ACC112 (cell line): ENCODE data around the gene GPR33.

Source experiments
- H2AFZ ChIP-seq: fragments of 200-600 bp; sonication (generic); one replicate; pipeline ENCODE4 v1.6.0; 2017; ENCODE audit warnings: antibody characterized with exemption, low read length; ENCODE audit not compliant: unreplicated experiment
- H3K27ac ChIP-seq: fragments of 200-600 bp; sonication (generic); 2 replicates; pipeline ENCODE4 v1.5.1; 2014; ENCODE audit warnings: low read depth, mild to moderate bottlenecking, antibody characterized with exemption, low read length, moderate library complexity
- H3K27me3 ChIP-seq: fragments of 200-600 bp; sonication (generic); 2 replicates; pipeline ENCODE4 v1.6.1; 2014; ENCODE audit warnings: mild to moderate bottlenecking, antibody characterized with exemption, low read length, moderate library complexity, mixed read lengths; ENCODE audit not compliant: insufficient read depth
- H3K36me3 ChIP-seq: fragments of 200-600 bp; sonication (generic); 2 replicates; pipeline ENCODE4 v1.6.1; 2016; ENCODE audit warnings: mild to moderate bottlenecking, antibody characterized with exemption, low read length, moderate library complexity, mixed read lengths; ENCODE audit not compliant: insufficient read depth
- H3K4me1 ChIP-seq: fragments of 200-600 bp; sonication (generic); one replicate; pipeline ENCODE4 v1.6.1; 2016; ENCODE audit warnings: low read length, mixed read lengths; ENCODE audit not compliant: insufficient read depth, unreplicated experiment, control insufficient read depth
- H3K4me3 ChIP-seq: fragments of 200-600 bp; sonication (generic); 2 replicates; pipeline ENCODE4 v1.5.1; 2014; ENCODE audit warnings: mild to moderate bottlenecking, low read depth, low read length
- H3K79me2 ChIP-seq: fragments of 200-600 bp; sonication (generic); one replicate; pipeline ENCODE4 v1.6.0; 2016; ENCODE audit warnings: low read length; ENCODE audit not compliant: control insufficient read depth, unreplicated experiment, insufficient read depth

Gene GPR33, protein sequence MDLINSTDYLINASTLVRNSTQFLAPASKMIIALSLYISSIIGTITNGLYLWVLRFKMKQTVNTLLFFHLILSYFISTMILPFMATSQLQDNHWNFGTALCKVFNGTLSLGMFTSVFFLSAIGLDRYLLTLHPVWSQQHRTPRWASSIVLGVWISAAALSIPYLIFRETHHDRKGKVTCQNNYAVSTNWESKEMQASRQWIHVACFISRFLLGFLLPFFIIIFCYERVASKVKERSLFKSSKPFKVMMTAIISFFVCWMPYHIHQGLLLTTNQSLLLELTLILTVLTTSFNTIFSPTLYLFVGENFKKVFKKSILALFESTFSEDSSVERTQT

DNA sequence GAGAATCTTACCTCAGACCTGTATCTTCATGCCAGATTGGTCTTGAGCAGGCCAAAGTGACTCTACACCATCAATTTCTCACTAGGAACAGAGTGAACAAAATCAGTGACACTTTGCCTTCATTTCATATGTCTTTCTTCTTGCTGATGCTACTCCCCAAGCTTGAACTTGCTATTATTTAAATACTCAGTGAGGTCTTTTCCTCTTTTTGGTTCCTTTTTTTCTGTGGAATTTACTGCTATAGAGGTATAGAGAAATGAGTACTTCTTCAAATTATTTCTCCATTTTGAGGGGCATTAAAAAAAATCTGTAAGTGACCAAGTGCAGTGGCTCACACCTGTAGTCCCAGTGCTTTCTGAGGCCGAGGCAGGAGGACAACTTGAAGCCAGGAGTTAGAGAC, at the start of gene GPR33:
GPR33 (minus strand) TSS at position 154 of the 400 bp plus-strand sequence. CDS start 4,074 bp downstream, outside the sequence.
- no peaks in the 10 kb centered on the region for H3K36me3 ChIP-seq
- no peak within 1 kb of the TSS for H2AFZ ChIP-seq
- no peaks in the 10 kb centered on the region for H3K79me2 ChIP-seq
- no peaks in the 10 kb centered on the region for H3K27me3 ChIP-seq
- H3K27ac ChIP-seq = no peak within 1 kb of the TSS
- no peak within 1 kb of the TSS for H3K4me3 ChIP-seq
- no peaks in the 10 kb centered on the region for H3K4me1 ChIP-seq

DNA sequence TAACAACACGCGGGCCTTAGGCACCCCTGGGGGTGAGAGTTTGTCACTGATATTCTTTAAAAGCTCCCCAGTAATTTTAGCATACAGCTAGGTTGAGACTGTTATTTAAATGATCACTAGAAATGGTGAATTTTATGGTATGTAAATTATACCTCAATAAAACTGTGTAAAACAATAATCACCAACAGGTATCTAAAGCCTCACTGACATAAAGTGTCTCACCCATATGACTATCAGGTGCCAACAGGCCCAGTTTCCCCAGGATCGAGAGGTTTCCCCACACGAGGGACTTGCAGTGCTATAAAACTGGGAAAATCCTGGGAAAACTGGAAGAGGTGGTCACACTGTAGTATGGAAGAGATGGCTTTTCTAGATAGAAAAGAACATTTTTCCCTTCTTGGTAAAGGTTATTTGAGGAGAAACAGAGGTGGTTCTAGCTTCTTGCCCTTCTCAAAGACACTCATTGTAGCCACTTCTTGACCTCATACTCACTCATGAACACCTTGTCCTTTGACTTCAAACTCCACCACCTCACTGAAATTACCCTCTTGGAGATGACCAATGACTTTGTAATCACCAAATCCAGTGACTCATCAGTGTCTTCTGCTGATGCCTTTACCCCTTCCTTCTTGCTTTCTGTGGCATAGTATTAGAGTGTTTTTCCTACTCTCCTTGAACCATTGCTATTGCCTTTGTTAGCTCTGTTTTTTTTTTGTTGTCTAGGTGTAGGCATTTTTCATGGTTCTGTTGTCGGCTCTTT, 48.5 kb upstream of the GPR33 start:
- Histone ChIP-seq H3K27ac (no peak overlapping the region), H3K4me1 (no peaks in the 10 kb centered on the region), H3K4me3 (no peak overlapping the region), H2AFZ (no peak overlapping the region), H3K36me3 (no peaks in the 10 kb centered on the region), H3K27me3 (no peaks in the 10 kb centered on the region), H3K79me2 (no peaks in the 10 kb centered on the region)

DNA sequence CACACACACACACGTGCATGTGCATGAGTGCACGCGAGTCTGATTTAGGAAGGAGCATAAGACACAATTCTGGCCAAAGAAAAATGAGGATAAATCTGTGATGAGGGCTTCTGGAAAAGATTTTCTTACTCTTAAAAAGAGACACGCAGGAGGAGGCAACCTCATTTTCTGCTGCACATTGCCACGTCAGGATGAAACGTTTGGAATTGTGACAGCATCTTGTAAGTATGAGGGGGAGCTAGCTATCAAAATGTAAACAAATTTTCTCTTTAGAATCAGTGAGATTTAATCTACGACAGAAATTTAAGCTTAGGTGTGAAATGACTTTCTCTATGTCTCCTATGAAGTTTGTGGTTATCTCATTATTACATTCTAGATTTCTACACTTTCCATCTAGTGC, 42.3 kb upstream of the GPR33 start:
- peak overlapping the region; percentile 12 for H2AFZ ChIP-seq
- H3K36me3 ChIP-seq = no peaks in the 10 kb centered on the region

DNA sequence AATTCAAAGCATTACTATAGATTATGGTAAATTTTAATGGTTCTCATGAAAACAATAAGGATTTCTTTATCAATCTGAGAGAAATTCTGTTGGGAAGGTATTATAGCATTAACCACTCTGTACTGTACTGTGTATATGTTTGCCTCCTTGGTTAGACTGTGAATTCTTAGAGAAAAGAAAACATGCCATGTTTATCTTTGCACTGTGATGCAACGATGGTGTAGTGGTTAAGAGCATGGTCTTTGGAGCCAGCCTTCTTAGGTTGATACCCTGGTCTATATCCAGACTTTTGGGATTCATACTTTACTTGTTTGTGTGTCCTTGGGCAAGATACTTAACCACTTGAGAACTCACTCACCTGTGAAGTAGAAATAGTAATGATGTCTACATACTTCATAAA, 41.2 kb upstream of the GPR33 start:
- Histone ChIP-seq H2AFZ (no peak overlapping the region), H3K79me2 (no peaks in the 10 kb centered on the region), H3K27ac (no peak overlapping the region), H3K36me3 (no peaks in the 10 kb centered on the region), H3K4me3 (no peak overlapping the region), H3K27me3 (no peaks in the 10 kb centered on the region), H3K4me1 (peaks cover 6% of the 10 kb centered on the region)

More for the DNA sequence above, 42.3 kb upstream of the GPR33 start:
- H3K79me2 ChIP-seq = no peaks in the 10 kb centered on the region
- H3K27me3 ChIP-seq = no peaks in the 10 kb centered on the region
- H3K27ac ChIP-seq = no peak overlapping the region
- no peak overlapping the region for H3K4me3 ChIP-seq
- H3K4me1 ChIP-seq = peaks cover 6% of the 10 kb centered on the region

DNA sequence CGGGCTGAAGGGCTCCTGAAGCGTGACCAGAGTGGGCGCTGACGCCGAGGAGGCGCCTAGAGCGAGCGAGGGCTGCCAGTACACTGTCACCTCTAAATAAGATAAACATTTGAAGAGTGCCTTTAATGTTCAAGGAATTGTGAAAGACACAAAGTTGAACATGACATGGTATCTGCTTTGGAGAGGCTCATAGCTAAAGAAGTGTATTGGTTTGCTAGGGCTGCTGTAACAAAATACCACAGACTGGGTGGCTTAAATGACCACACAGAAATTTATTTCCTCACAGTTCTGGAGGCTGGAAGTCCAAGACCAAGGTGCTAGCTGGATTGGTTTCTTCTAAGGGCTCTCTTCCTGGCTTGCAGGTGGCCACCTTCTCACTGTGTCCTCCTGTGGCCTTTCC, 39.7 kb upstream of the GPR33 start:
- peaks cover 6% of the 10 kb centered on the region for H3K4me1 ChIP-seq
- H3K4me3 ChIP-seq = no peak overlapping the region
- H3K27me3 ChIP-seq = no peaks in the 10 kb centered on the region
- no peak overlapping the region for H2AFZ ChIP-seq
- H3K36me3 ChIP-seq = no peaks in the 10 kb centered on the region
- no peaks in the 10 kb centered on the region for H3K79me2 ChIP-seq
- no peak overlapping the region for H3K27ac ChIP-seq

DNA sequence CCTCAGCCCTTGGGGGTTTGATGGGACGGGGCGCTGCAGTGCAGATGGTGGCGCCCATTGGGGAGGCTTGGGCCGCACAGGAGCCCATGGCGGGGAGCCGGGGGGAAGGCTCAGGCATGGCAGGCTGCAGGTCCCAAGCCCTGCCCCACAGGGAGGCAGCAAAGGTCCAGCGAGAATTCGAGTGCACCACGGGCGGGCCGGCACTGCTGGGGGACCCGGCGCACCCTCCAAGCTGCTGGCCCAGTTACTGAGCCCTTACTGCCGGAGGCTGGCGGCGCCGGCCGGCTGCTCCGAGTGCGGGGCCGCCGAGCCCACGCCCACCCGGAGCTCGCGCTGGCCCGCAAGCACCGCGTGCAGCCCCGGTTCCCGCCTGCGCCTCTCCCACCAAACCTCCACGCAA, 39.2 kb upstream of the GPR33 start:
- H3K4me1 ChIP-seq = peaks cover 6% of the 10 kb centered on the region
- no peaks in the 10 kb centered on the region for H3K36me3 ChIP-seq

DNA sequence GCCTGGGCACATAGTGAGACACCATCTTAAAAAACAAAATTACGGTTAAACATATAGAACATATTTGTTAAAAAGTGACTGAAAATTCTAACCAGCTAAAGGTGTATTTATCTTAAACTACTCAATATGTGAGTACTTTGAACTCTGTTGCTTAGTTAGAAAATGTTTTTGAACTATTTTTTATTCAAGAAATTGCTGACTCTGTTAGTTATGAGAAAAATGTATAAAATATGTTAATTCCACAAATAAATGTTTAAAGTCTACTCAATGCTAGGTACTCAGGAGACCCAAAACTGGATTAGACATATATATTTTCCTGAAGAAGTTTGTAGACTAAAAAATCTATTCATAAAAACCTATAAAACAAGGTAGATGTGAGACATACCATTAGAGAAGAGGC, 23.0 kb upstream of the GPR33 start:
- no peak overlapping the region for H2AFZ ChIP-seq
- H3K27ac ChIP-seq = no peak overlapping the region
- no peaks in the 10 kb centered on the region for H3K27me3 ChIP-seq
- no peaks in the 10 kb centered on the region for H3K36me3 ChIP-seq
- H3K79me2 ChIP-seq = no peaks in the 10 kb centered on the region
- no peak overlapping the region for H3K4me3 ChIP-seq
- peaks cover 3% of the 10 kb centered on the region for H3K4me1 ChIP-seq

More for the DNA sequence above, 39.2 kb upstream of the GPR33 start:
- no peak overlapping the region for H3K27ac ChIP-seq
- no peak overlapping the region for H3K4me3 ChIP-seq
- H3K27me3 ChIP-seq = no peaks in the 10 kb centered on the region
- no peaks in the 10 kb centered on the region for H3K79me2 ChIP-seq
- no peak overlapping the region for H2AFZ ChIP-seq

DNA sequence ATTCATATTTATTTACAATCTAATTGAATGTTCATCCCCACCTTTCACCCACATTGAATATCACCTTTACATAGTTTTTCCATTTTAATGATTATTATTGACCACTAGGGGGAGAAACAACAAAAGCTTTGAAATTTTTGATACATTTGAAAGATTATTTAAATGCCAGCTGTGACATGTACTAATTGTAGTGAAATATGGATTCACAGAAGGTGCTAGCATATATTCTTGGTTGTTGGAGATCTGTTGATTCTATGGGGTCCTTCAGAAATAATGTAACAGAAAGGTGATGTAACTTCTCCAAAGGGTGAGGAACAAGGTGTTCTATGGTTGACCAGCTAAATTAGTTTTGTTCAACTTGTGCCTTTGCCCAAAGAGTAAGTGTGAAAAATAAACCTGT, 22.4 kb upstream of the GPR33 start:
- no peaks in the 10 kb centered on the region for H3K36me3 ChIP-seq
- H3K79me2 ChIP-seq = no peaks in the 10 kb centered on the region
- H3K27me3 ChIP-seq = no peaks in the 10 kb centered on the region
- H3K4me1 ChIP-seq = peaks cover 9% of the 10 kb centered on the region
- no peak overlapping the region for H3K27ac ChIP-seq
- no peak overlapping the region for H2AFZ ChIP-seq
- no peak overlapping the region for H3K4me3 ChIP-seq

DNA sequence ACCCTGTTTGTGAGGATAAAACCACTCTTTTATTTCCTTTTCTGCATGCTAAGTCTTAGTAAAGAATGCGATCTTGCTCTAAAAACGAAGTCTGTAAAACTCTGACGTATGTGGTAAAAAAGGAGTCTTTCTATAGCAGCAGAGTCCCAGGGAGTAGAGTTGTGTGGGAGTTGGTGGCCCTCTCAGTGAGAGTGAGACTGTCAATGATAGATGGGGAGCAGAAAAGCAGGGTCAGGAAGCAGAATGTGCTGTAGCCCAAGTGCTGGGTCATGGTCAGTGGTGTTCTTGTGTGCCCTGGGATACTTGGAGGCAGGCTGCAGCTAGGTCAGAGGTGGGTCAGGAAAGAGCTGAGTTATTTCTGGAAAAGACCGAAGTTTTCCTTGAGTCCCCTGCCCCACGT, 20.3 kb upstream of the GPR33 start:
- H3K27me3 ChIP-seq = no peaks in the 10 kb centered on the region
- H3K79me2 ChIP-seq = no peaks in the 10 kb centered on the region
- H3K36me3 ChIP-seq = no peaks in the 10 kb centered on the region
- no peak overlapping the region for H3K4me3 ChIP-seq
- H3K27ac ChIP-seq = no peak overlapping the region
- H2AFZ ChIP-seq = no peak overlapping the region
- H3K4me1 ChIP-seq = peaks cover 12% of the 10 kb centered on the region

DNA sequence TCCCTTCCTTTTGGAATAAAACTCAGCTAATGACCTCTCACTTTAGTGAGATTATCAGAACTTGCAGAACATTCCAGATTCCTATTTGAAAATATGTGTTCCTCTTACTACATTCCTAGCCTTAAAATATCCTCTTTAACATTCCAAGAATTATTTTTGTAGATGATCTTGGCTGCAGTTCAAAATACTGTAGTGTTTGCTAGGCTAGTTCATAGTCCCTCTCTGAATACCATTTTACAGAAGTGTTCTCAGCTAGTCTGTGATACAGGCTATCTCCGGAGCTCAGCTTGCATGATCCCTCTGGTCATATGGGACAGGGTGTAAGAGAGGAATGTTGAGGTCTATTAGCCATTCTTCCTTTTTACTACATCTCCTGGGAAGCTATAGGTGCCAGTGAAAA, 17.6 kb upstream of the GPR33 start:
- Histone ChIP-seq H2AFZ (peak overlapping the region; percentile 0), H3K27ac (no peak overlapping the region), H3K27me3 (no peaks in the 10 kb centered on the region), H3K4me3 (peak overlapping the region; percentile 13; the same call in 1 of the 2 replicates), H3K36me3 (no peaks in the 10 kb centered on the region), H3K79me2 (no peaks in the 10 kb centered on the region), H3K4me1 (peaks cover 12% of the 10 kb centered on the region)

DNA sequence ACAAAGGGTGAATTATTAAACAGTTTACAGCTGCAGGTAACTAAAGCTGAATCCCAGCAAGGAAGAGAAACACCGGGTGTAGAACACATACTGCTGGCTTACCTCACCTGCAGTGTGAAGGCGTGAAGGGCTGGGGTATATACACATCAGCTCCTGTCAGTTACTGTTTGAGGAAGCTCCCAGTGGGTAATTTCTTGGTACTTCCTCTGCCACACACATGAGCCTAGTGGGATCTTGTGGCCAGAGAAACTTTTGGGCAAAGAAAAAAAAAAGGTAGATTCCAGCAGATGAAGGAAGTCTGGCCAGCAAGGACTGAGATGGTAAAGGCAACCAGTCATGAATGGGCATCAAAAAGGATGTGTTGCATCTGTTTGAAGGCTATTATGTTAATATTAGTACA, 14.0 kb upstream of the GPR33 start:
- Histone ChIP-seq H2AFZ (no peak overlapping the region), H3K79me2 (no peaks in the 10 kb centered on the region), H3K36me3 (no peaks in the 10 kb centered on the region), H3K27ac (no peak overlapping the region), H3K27me3 (peaks cover 3% of the 10 kb centered on the region; the same call in 1 of the 2 replicates), H3K4me3 (no peak overlapping the region), H3K4me1 (peaks cover 12% of the 10 kb centered on the region)
